Thymus (tissue), 11 donors: ENCODE results near the gene KAZN. TPM values are rescaled to one million over a fixed set of nuclear protein-coding genes. Genes with fewer than 3 reads are reported as not detected.

ENCODE experiments used
- DNase-seq, 9 donors: peaks; one replicate each; pipeline ENCODE4 v3.0.0-alpha.2; 2013; ENCODE audit warnings: low spot score in 9 of 9, low read depth in 6 of 9, missing footprints in 1 of 9
- H3K27ac ChIP-seq, 2 donors: one replicate each; pipeline ENCODE4 v1.5.1; 2013; ENCODE audit warnings: control low read depth in 1 of 2, low read depth in 1 of 2, low read length in 1 of 2, mild to moderate bottlenecking in 1 of 2, moderate library complexity in 1 of 2
- H3K27me3 ChIP-seq, 2 donors: one replicate each; pipeline ENCODE4 v1.5.1; 2013; ENCODE audit warnings: low read length in 1 of 2; ENCODE audit not compliant: control insufficient read depth in 2 of 2, insufficient read depth in 1 of 2
- H3K36me3 ChIP-seq, 2 donors: one replicate each; pipeline ENCODE4 v1.5.1; 2013; ENCODE audit warnings: low read length in 1 of 2, mild to moderate bottlenecking in 1 of 2, moderate library complexity in 1 of 2; ENCODE audit not compliant: control insufficient read depth in 2 of 2, insufficient read depth in 2 of 2
- H3K4me1 ChIP-seq, 2 donors: one replicate each; pipeline ENCODE4 v1.5.1; 2013; ENCODE audit warnings: low read length in 2 of 2; ENCODE audit not compliant: control insufficient read depth in 2 of 2, insufficient read depth in 2 of 2
- H3K4me3 ChIP-seq, 2 donors: one replicate each; pipeline ENCODE4 v1.5.1; 2013; ENCODE audit warnings: low read length in 2 of 2, control low read depth in 1 of 2, mild to moderate bottlenecking in 1 of 2
- H3K9me3 ChIP-seq, 2 donors: one replicate each; pipeline ENCODE4 v1.5.1; 2013; ENCODE audit warnings: low read length in 1 of 2, mild to moderate bottlenecking in 1 of 2; ENCODE audit not compliant: control insufficient read depth in 2 of 2, insufficient read depth in 1 of 2
- WGBS: extraction: QIAGEN DNeasy Blood & Tissue Kit; methylation state at CpG from one replicate; pipeline ENCODE4 v1.1.7; 2013; 5-methylcytosine and 5-hydroxymethylcytosine counted together
- polyA plus RNA-seq: library from polyadenylated mRNA; stranded (reverse); fragments of 200-250 nt; gene quantifications from one replicate; pipeline ENCODE4 v1.2.3, GENCODE V29; 2013
- total RNA-seq: library from RNA; stranded (reverse); fragments of 120-200 nt; gene quantifications from one replicate; pipeline ENCODE4 v1.2.4, GENCODE V29; 2013
- donor health status: healthy.

The KAZN gene
- total and polyA plus RNA-seq, 2 donors, result 1.3 to 5.7 TPM

DNA sequence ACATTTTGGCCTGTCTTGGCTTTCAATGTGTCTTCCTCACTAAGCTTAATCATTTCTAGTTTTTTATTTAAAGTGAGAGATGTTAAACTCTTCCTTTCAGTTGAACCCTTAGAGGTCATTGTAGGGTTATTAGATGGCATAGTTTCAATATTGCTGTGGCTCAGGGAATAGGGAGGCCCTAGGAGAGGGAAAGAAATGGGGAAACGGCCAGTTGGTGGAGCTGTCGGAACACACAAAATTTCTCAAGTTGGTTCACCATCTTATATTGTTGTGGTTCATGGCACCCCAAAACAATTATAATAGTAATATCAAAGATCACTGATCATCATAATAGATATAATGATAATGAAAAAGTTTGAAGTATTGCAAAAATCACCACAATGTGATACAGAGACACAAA lies 31.4 kb upstream of the KAZN start:
- Histone ChIP-seq H3K27ac (no peak overlapping the region), H3K27me3 (no peaks in the 10 kb centered on the region), H3K36me3 (no peaks in the 10 kb centered on the region), H3K9me3 (no peaks in the 10 kb centered on the region), H3K4me1 (no peaks in the 10 kb centered on the region), H3K4me3 (no peak overlapping the region)
- 93% methylated on average over 2 of the region's 2 CpGs for WGBS
- no peak for DNase-seq

DNA sequence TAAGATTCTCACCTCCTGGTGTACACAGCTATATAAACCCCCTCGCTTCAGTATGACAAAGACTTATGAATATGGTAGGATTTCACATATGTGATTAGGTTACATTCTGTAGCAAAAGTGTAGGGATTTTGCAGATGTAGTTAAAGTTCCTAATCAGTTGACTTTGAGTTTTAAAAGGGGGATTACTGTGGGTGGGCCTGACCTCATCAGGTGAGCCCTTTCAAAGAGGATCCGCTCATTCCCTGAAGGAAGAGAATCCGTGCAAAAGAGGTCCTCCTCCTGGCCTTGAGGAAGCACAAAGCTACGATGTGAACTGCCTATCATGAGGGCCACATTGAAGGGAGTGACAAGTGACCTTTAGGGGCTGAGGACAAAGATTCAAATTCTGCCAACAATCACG lies 30.6 kb upstream of the KAZN start:
- Histone ChIP-seq H3K9me3 (no peaks in the 10 kb centered on the region), H3K4me1 (no peaks in the 10 kb centered on the region), H3K4me3 (no peak overlapping the region), H3K27me3 (no peaks in the 10 kb centered on the region), H3K27ac (no peak overlapping the region), H3K36me3 (no peaks in the 10 kb centered on the region)
- WGBS, result 96% methylated on average over 5 of the region's 5 CpGs
- no peak for DNase-seq

DNA sequence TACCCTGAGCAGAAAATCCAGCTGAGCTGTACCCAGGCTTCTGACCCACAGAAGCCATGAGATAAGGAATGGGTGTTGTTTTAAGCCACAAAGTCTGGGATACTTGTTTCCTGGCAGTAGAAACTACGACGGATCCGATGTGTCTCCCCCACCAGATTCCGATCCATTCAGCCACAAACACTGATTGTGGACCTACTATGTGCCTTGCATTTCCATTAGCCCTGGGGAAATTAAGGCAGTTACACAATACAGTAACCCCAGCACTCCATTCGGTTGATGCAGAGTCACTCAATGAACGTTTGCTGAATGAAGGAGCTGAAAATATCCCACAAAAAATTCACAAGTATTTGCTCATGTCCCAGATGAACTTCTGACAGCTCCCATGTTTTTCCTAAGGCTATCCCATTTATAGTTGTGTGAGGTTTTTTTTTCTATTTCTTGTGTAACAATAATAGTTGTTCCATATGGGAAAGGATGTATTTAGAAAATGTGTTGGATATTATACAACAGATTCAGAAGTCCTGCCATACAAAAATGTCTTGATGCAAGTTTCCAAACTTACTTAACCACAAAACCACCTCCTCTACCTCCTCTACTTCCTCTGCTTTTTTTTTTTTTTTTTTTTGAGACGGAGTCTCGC lies 29.6 kb upstream of the KAZN start:
- DNase-seq, result no peak
- H3K27me3 ChIP-seq, result no peaks in the 10 kb centered on the region
- no peaks in the 10 kb centered on the region for H3K36me3 ChIP-seq
- no peak overlapping the region for H3K27ac ChIP-seq
- no peaks in the 10 kb centered on the region for H3K9me3 ChIP-seq
- WGBS, result 86% methylated on average over 6 of the region's 8 CpGs
- no peak overlapping the region for H3K4me3 ChIP-seq
- H3K4me1 ChIP-seq, result no peaks in the 10 kb centered on the region

DNA sequence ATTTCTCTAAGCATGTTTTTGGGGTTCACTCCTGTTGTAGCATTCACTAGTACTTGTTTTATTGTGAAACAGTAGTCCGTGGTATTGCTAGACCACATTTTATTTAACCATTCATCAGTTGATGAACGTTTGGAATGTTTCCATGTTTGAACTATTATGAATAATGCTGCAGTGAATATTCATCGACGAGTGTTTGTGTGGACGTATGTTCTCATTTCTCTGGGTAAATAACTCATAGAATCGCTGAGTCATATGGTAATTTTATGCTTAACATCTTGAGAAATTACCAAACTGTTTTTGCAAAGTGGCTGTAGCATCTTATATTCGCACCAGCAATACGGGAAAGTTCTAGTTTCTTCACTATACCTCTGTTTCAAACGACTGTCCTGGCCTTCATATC lies 28.0 kb upstream of the KAZN start:
- 87% methylated on average over 9 of the region's 9 CpGs for WGBS
- Histone ChIP-seq H3K27me3 (no peaks in the 10 kb centered on the region), H3K4me3 (no peak overlapping the region), H3K4me1 (no peaks in the 10 kb centered on the region), H3K36me3 (no peaks in the 10 kb centered on the region), H3K9me3 (no peaks in the 10 kb centered on the region), H3K27ac (no peak overlapping the region)
- no peak for DNase-seq

DNA sequence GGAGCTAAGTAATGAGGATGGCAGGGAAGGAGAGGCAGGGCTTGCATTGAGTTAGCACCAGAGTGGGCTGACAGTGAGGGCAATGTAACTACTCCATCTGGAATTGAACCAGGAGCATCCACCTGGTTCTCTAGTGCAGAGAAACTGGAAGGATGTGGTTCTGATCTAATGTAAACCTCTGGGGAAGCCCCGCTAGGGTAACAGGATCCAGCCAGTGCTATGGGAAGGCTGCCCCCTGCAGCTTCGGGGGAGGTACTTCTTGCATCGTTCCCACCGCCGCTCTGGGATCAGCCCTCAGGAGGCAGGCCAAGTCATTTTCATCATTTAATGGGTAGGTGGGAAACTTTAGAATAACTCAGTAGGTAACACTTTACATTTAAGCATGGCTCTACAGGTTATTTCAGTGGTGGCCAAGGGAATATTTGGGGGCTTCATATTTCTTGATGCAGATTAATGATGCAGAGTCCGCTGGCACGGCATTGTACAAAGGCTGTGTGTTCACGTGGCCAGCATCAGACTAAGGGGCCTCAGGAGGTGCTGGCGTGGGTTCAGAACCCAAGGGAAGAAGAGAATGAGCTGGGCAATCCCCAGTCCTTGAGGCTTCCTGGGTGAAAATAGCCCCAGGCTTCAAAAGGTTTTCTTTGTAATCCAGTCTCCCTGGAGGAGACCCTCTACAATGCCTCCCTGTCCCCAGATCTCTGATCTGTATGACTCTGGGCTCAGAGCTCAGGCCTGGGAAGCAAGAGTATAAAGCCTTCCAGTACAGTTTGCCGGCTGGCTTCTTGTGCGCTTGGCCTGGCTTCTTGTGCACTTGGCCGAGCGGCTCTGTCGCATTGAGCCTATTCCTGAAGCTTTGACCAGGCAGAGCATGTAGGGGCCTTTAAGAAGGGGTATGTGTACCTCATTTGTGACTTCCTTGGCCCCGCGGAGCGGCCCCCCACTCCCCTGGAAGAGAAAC lies 26.4 kb upstream of the KAZN start:
- Histone ChIP-seq H3K36me3 (no peaks in the 10 kb centered on the region), H3K27me3 (no peaks in the 10 kb centered on the region), H3K27ac (no peak overlapping the region), H3K9me3 (no peaks in the 10 kb centered on the region), H3K4me3 (no peak overlapping the region), H3K4me1 (no peaks in the 10 kb centered on the region)
- 89% methylated on average over 17 of the region's 17 CpGs for WGBS
- DNase-seq, result no peak

DNA sequence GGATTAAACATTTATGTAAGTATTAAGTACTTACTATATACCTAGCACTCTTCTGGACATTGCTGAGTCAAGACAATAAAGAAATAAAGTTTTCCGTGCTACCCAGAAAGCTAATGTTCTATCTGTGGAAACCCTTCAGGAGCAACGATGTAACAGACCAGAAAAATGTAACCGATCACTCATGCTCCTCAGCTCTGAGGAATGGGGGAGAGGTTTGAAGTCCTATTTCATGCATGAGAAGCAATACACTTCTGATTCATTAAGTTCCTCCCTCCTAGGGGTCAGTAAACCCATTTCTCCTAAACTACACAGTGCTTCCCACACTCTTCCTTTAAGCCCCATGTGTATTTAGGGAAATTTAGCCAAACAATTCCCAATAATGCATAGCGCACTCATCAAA lies 25.6 kb upstream of the KAZN start:
- Histone ChIP-seq H3K9me3 (no peaks in the 10 kb centered on the region), H3K36me3 (no peaks in the 10 kb centered on the region), H3K4me3 (no peak overlapping the region), H3K4me1 (no peaks in the 10 kb centered on the region), H3K27me3 (peaks cover 2% of the 10 kb centered on the region in 2 donors), H3K27ac (no peak overlapping the region)
- WGBS, result 89% methylated on average over 4 of the region's 4 CpGs
- DNase-seq, result no peak

DNA sequence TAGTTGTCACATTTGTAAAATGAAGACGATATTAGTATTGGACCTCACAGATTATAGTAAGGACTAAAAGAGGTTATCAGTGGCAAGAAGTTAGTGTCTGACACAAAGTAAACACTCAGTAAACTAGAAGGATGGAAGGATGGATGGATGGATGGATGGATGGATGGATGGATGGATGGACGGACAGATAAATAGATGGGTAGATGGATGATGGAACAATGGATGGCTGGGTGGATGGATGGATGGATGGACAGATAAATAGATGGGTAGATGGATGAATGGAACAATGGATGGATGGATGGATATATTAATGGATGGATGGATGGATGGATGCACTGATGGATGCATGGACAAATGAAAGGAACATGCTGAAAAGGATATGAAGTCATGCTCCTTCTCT lies 22.3 kb upstream of the KAZN start:
- Histone ChIP-seq H3K9me3 (no peaks in the 10 kb centered on the region), H3K4me3 (no peak overlapping the region), H3K36me3 (no peaks in the 10 kb centered on the region), H3K4me1 (no peaks in the 10 kb centered on the region), H3K27me3 (peaks cover 2% of the 10 kb centered on the region in 2 donors), H3K27ac (no peak overlapping the region)
- 98% methylated on average over 2 of the region's 2 CpGs for WGBS
- no peak for DNase-seq

DNA sequence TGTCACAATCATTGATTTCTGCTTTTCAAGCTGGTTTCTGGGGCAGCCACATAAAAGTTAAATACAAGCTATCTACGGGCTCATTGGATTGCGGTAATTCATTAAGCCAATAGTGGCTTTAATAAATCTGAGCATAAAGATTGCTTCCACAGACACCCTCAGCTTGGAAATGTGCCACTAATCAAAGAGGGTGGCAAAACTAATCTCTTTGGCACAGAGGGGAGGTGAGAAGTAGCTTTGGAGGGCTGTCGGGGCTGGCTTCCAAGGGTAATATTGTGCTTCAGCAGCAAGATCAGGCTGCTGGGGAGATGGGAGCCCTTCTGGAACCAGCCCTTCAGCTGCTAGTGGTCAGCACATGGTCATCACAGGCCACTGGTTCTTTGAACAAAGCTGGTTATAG lies 21.2 kb upstream of the KAZN start:
- WGBS, result 97% methylated on average over 3 of the region's 3 CpGs

DNA sequence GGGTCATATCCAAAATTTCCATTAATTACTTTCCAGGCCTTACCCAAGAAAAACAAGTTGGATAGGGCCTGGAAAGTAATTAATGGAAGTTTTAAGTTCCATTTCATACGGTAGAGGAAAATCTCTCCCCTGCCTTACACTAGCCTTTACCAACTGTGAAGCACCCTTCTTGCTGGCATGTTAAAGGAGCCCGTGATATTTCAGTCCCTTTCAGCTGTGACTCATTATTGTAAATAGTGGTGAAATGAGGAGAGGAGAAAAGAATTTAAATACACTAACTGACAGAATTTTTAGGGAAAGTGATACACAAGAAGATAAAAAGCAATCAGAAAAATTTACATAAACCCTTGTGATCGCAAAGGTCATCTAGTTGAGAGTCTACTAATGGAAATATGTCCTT lies 20.3 kb upstream of the KAZN start:
- Histone ChIP-seq H3K36me3 (no peaks in the 10 kb centered on the region), H3K4me1 (no peaks in the 10 kb centered on the region), H3K4me3 (no peak overlapping the region), H3K27me3 (peaks cover 2% of the 10 kb centered on the region in 2 donors), H3K9me3 (no peaks in the 10 kb centered on the region), H3K27ac (no peak overlapping the region)
- WGBS, result 95% methylated on average over 3 of the region's 3 CpGs
- DNase-seq, result no peak

More for the DNA sequence above, 21.2 kb upstream of the KAZN start:
- no peaks in the 10 kb centered on the region for H3K9me3 ChIP-seq
- H3K4me1 ChIP-seq, result no peaks in the 10 kb centered on the region
- DNase-seq, result no peak
- H3K4me3 ChIP-seq, result no peak overlapping the region
- H3K27me3 ChIP-seq, result peaks cover 2% of the 10 kb centered on the region in 2 donors
- H3K27ac ChIP-seq, result no peak overlapping the region
- no peaks in the 10 kb centered on the region for H3K36me3 ChIP-seq
